GM19455 (cell line): ENCODE measurements around the gene TMEM88.
"Not testable (repeated sequence)": the region's sequence is repeated elsewhere in the genome, so short reads cannot be mapped to it uniquely, and the experiment has no call there.

Source experiments
- ATAC-seq: cut with Tn5 transposase; IDR thresholded peaks from one replicate; pipeline ENCODE4 v1.9.1; 2021; ENCODE audit not compliant: unreplicated experiment

Gene TMEM88

DNA sequence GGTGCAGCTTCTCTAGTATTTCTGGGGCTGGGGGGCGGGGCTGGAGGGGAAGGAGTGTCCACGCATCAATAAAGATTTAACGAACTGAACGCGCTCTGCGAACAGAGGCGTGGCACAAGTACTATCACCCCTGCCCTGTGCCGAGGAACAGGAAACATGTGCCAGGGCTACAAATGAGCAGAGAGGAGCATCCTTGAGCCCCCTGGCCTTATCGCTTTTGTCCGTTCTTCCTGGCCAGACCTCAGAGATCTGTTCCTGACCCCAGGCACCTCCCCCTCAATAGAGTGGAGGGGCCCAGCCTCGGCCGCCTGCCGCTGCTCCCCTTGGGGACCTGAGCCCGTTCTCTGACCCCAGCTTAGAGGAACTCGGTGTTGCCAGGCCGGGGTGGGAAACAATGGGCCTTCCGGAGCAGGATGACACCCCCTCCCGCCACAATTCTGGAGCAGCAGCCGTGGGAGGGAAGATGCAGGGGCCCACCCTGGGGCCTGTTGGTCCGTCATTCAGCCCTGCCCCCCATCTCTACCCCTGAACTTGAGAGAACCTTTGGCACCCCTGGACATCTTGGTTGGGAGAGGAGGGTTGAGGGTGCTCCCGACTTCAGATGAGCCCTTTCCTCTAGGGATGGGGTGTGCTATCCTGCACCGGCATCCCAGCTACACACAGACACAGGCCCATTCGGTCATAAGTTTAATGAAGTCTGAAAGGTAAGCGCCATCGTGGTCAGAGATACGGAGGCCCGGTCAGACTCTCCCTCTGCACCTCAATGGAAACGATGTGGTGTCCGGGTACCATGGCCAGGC is 1.3 kb downstream of the TMEM88 start:
- no peak for ATAC-seq

DNA sequence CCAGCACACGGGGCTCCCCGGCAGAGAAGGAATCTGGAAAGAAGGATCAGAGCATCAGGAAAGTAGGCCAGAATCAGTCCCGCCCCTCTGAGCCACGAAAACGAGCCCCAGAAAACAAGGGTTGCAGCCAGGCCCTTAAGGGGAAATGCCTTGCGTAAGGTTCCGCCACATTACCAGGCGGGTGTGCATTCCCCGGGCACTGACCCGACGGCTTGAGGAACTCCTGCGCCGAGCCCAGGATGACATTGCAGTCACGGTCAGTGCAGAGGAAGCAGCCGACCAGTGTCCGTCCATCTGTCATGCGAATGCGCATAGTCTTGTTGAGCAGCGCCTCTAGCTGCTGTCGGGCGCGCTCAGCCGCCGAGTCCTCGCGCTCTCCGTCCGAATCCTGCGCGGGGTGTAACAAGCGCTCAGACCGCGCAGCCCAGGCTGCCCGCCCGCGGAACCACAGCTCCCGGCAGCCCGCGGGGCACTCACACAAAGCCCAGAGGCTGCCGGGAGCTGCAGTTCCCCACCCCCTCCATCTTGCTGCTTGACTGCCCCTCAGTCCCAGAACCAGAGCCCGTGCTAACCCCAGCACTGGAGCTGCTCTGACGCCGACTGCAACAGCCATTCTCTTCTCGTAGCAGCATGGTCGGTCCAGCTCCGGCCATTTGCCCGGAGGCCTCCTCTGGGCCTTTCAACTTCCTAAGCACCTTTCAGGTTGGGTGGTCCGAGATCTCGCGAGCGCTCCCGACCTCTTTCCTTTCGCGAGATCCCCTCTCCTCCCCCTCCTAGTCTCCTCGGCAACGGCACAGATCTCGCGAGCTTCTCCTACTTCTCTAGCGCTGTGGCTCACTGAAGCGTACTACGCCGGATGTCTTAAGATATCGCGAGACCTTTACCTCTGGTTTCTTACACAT is 2.2 kb downstream of the TMEM88 start, which contains the start of gene NAA38:
Gene NAA38 (minus strand): TSS at position 749 of the 902 bp plus-strand sequence. CDS start 96 bp downstream, at position 653.
- peak; percentile 71 for ATAC-seq

DNA sequence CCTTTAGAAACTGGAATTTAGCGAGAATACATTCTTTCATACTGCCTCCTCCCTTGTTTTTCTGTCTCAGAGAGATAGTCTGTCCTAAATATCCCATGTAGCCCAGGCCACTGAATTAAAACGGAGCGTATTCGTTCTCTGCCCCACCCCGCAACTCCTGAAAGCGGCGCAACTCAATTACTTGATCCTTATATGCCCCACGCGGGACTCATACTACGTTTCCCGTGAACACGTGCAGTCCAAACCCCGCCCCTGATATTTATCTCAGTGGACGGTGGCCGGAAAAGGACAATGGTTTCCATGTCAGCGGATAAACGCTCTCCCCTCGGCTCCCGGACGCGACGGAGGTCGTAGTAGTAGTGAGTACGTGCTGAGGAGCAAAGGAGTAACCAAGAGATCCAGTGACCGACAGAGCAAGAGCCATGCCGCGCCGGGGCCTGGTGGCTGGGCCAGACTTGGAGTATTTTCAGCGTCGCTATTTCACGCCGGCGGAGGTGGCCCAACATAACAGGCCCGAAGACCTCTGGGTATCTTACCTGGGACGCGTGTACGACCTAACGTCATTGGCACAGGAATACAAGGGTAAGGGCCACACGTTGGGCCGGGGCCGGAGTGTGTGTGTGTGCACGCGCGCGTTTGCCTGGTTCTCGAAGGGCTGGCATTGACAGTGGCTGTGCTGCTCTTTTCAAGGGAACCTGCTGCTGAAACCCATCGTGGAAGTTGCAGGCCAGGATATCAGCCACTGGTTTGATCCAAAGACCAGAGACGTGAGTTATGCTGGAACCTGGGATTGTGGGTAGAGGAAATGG is 3.1 kb downstream of the TMEM88 start, which contains the start of gene CYB5D1:
Gene CYB5D1 (plus strand): TSS at position 291 of the 809 bp plus-strand sequence. CDS start 132 bp downstream, at position 423.
- peak; percentile 41 for ATAC-seq

DNA sequence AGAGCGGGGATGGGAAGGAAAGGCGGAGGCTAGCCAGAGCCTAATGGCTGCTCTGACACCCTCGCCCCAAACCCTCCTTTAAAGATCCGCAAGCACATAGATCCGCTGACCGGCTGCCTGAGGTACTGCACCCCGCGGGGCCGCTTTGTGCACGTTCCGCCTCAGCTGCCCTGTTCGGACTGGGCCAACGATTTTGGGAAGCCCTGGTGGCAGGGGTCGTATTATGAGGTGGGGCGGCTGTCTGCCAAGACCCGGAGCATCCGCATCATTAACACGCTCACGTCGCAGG is 3.6 kb downstream of the TMEM88 start:
- ATAC-seq = no peak

DNA sequence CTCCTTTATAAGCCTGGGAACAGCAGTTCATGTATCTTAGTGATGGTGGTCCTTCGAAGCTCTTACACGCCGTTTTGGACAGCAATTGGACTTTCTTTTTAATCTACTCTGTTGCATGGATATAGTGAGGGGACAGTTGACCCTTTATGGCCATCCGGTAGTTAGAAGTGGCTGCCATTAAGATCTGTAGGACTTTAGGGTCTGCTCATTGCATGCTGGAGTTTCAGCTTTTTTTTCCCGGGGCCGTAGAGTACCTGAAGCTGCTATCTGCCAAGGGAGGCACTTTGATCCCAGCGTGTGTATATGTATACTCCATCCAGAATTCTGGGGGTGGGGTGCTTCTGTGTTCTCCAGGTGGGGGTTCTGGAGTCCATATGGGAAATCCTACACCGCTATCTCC is 4.2 kb downstream of the TMEM88 start:
- no peak for ATAC-seq

DNA sequence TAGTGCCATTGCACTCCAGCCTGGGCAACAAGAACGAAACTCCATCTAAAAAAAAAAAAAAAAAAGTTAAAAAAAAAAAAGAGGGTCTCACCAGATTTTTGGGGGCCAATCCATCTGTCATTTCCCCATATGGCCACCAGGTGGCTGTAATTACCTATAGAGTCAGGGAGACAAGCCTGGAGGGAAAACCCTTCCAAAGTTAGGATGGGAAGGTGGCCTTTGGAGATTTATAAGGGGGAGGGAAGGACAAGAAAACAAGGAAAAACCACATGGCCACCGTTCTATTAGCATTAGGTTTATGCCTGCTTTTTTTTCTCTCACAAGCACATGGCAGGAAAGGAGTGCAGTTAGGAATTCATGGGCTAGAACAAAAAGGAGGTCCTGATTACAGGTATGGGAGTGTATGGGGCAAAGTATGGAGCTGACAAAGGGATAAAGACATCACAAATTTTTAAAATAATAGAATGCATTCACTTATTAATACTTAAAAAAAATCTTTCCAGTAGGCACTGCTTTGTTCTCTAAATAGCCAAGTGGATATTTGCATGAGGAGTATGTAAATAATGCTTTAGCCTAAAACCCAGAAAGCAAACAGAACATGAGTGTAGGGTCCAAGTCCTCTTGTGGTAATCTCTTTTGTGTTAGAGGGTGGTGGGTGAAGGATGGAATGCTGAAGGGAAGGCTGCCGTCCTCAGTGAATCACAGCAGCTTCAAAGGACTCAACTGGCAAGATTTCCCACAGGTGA is 8.0 kb downstream of the TMEM88 start:
- ATAC-seq = no peak

DNA sequence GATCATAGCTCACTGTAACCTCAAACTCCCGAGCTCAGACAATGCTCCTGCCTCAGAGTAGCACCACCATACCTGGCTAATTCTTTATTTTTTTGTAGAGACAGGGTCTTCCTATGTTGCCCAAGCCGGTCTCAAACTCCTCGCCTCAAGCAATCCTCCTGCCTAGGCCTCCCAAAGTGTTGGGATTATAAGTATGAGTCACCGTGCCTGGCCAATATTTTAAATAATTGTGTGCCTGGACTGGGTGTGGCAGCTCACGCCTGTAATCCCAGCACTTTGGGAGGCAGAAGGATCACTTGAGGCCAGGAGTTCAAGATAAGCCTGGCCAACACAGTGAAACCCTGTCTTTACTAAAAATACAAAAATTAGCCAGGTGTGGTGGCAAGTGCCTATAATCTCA is 9.5 kb downstream of the TMEM88 start:
- ATAC-seq = not testable (repeated sequence)

DNA sequence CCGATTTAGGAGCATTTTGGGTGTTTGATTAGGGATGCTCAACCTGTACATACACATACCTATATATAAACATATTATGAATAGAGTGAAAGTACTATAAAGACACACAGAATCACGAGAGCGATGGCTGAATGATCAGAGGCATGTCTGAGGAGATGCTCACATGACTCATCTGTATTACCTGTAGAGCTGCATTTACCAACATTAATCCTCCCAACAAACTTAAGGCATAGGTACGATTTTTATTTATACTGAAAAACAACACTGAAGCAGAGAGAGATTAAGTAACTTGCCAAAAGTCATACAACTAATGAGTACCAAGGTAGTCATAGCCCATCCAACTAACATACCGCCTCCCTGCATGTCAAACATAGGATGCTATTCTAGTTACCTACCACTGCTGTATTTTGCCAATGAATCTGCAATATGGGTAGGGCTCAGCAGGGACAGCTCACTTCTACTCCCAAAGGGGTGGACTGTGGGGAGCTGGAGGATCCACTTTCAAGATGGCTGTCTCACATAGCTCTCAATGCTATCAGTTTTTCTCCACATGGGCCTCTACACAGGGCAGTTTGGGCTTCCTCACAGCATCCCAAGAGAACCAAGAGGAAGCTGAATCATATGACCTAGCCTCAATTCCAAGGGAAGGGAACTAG is 10.3 kb downstream of the TMEM88 start:
- ATAC-seq = no peak

DNA sequence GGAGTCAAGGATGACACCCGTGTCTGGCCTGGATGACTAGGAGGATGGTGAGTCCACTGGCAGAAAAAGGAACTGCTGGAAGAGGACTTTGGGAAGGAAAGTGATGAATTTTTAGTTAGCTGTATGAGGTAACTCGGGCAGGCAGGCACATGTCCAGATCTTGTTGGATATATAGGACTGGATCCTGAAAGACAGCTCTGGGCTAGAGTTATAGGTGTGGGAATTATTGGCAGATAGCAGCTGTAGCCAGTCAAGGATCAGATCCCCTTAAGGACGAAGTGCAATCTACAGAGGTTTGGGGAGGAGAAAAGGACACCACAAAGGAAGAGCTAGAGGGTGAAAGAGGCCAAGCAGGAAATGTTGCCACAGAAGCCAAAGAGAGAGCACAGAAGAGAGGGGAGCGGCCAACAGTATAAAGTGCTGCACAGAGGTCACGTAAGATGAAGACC is 13.0 kb downstream of the TMEM88 start:
- ATAC-seq = no peak

DNA sequence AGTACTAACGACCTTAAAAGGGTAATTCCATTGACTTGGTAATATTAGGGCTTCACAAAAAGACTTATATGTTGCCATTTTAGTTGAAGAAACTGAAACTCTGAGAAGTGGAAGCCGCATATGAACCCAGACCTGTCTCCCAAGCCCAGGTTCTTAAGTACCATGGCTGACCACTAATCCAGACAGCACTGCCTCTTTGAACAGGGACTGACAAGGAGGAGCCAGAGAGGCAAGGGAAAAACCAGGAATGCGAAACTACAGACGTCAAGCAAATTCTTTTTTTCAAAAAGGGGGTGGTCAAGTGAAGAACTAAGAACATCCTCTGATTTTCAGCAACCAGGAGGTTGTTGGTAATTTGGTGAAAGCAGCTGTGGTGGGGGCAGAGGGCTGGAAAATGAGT is 18.2 kb downstream of the TMEM88 start:
- no peak for ATAC-seq

DNA sequence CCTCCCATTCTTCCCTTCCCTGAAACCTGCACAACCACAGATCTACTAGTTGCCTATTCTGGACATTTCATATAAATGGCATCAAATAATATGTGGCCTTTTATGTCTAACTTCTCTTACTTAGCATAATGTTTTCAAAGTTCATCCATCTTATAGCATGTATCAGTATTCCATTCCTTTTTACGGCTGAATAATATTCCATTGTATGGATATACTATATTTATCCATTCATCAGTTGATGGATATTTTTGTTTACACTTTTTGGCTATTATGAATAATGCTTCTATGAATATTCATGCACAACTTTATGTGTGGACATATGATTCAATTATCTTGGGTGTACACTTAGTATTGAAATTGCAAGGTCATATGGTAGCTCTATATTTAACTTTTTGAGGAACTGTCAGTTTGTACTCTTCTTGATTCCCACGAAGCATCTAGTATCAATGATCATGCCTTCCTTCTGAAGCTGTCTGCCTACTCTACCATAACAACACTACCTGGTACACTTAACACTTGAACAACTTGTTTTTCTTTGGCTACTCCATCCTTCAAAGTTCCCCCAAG is 21.0 kb downstream of the TMEM88 start:
- ATAC-seq = no peak

DNA sequence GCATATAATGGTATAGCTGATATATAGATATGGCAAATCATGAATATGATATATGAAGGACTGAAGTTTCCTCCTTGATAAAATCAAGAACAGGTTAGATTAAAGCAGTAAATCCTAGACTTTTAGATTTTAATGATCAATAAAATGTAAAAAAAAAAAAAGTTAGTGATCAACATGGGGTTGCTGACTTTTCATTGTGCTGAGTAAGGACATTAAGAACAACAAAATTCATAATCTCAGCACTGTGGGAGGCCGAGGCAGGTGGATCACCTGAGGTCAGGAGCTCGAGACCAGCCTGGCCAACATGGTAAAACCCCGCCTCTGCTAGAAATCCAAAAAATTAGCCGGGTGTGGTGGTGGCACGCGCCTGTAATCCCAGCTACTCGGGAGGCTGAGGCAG is 23.4 kb downstream of the TMEM88 start:
- ATAC-seq = no peak

DNA sequence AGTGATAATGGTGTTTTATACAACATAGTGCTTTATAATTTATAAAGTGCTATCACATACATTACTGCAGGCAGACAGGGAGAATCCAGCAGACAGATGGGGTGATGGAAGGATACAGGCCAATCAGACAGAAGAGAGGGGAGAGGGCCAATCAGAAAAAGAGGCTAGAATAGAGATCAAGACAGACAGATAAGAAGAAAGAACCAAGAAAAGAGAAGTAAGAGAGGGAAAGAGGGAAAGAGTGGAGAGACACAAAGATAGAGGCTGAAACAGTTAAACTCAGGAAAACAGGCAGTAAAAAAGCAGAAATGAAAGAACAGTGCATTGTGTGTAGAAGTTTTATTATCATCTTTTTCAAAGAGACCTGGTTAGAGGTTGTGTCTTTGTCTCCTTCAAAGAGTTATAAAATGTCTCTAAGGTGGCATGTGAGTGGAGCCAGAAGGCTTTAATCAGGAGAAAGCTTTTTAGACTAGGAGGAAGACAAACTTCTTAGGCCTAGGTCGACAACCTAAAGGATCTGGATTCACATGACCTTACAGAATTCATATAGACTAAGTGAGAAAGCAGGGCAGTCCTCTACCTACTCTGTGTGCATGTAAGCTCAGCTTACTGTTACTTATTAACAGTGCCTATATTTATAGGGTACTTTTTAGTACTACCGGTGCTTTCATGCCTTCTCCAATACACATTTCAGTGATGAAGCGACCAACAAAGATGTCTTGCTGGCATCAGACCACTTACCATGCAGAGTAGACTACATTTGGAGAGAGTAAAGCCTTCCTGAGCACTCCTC is 25.4 kb downstream of the TMEM88 start:
- no peak for ATAC-seq

DNA sequence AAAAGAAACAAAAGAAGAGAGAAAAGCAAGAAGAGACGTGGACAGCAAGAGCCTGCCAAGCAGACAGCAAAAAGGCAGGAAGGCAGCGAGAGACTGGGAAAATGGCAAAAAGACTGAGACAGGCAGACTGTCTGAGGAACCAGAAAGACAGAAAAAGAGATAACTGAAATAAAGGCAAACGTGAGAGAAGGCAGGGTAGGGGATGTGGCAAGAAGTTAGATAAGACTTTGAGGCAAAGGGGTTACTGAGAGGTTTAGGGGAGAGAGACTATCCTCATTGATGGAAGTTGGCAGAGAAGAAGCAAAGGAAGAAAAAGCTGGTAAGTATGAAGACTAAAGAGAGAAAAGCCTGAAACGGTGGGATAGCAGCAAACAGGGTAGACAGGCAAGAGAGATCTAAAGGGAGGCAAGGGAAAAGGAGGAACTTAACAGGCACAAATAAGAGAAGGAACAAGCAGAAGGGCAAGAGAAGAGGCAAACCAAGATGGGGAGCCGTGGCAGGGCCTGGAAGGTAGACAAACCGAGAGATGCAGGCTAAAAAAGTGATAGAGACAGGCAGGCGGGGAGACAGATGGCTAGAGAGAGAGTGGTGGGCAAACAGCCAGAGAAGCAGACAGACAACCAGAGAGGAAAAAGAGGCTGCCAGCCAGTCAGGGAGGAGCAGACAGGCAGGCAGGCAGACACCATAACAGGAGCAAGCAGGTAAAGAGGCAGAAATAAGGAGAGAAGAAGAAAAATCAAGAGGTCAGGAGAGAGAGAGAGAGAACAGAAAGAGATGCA is 26.6 kb downstream of the TMEM88 start:
- ATAC-seq = no peak

DNA sequence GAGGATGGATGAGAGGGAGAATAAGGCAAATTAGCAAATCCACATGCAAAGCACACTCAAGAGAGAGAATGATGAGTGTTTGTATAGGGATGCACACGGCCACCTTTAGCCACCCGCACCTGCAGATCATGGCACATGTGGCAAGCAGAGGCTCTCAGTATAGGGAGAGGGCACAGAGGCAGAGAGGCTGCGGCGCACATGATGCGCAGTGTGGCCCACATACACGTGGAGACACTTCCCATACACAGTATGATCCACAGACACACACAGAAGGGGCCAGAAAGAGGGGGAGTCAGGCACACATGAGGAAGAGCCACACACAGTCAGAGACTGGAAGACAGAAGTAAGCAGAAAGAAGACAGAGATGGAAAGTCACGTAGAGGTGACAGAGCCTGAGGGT is 27.2 kb downstream of the TMEM88 start:
- ATAC-seq = no peak

DNA sequence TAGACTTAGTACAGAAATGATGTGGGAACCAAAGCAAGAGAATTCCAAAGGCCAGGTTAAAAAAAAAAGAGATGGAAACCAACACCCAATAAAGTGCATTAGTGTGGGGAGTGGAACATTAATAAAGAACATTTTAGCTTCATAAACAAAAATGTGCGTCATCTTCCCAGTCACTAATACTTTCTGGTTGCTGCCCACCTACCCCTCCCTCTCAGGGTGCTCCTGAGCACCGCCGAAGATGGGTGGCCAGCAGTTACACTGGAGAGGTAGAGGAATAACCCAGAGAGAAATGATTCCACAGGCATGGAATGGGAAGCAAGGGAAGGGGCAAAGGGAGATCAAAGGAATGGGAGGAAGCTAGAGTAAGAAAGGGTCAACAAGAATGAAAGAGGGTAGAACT is 27.8 kb downstream of the TMEM88 start:
- no peak for ATAC-seq

DNA sequence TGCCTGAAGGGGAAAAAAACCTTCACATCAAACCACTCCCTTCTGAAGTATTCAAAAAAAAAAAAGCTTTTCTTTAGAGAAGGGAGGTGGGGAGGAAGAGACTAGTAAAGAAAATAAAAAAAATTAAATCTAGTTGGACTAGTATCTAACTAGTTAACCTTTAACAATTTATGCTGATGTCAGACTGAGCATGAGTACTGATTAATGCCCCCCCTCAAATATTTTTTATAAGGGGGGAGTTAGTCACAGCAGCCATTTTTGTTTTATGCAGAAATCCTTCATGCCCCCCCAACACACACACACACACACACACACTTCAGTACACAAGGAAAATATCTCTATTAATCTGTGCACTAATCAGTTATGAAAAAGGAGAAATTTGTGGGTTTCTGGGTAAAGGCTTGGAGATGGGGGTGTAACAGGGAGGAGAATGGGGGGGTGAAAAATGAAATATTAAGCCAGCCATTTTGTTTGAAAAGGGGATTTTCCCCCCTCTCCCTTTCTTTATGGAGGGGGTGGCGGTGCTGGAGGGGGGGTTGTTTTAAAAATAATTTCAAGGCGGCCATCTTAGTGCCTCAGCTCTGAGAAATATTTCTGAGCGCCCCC is 29.0 kb downstream of the TMEM88 start:
- ATAC-seq = no peak
